Measurements from ENCODE around the gene CCL4L2. TPM values are rescaled to one million over a fixed set of nuclear protein-coding genes. Genes with fewer than 3 reads are reported as not detected.

The CCL4L2 gene
- total and polyA plus RNA-seq, 2 of the 8 experiments (the other 6 are each of a cell fraction or from before 2014, with no cell fraction given), result not detected

DNA sequence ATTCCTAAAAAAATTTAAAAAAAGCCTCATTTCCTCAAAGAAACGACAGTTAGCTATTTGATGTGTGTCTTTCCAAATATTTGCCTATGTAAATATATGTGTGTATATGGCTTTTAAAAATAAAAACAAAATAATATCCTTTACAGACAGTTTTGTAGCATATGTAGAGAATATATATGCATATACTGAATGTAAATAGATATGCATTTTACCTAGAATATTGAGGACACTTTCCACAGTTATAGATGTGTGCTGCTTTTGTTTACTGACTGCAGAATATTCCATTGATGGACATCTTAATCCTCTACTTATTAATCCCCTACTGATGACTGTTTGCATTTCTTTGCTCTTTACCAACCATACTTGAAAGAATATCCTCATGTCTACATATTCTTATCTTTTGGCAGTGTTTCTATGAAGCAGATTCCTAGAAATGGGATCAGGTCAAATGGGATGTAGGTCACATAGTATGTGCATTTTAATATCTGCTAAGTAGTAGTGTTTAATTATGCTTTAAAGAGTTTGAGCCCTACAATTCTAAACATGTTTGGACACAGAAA, 17.6 kb upstream of the CCL4L2 start (continued):
- TF ChIP-seq, protein P1, sequence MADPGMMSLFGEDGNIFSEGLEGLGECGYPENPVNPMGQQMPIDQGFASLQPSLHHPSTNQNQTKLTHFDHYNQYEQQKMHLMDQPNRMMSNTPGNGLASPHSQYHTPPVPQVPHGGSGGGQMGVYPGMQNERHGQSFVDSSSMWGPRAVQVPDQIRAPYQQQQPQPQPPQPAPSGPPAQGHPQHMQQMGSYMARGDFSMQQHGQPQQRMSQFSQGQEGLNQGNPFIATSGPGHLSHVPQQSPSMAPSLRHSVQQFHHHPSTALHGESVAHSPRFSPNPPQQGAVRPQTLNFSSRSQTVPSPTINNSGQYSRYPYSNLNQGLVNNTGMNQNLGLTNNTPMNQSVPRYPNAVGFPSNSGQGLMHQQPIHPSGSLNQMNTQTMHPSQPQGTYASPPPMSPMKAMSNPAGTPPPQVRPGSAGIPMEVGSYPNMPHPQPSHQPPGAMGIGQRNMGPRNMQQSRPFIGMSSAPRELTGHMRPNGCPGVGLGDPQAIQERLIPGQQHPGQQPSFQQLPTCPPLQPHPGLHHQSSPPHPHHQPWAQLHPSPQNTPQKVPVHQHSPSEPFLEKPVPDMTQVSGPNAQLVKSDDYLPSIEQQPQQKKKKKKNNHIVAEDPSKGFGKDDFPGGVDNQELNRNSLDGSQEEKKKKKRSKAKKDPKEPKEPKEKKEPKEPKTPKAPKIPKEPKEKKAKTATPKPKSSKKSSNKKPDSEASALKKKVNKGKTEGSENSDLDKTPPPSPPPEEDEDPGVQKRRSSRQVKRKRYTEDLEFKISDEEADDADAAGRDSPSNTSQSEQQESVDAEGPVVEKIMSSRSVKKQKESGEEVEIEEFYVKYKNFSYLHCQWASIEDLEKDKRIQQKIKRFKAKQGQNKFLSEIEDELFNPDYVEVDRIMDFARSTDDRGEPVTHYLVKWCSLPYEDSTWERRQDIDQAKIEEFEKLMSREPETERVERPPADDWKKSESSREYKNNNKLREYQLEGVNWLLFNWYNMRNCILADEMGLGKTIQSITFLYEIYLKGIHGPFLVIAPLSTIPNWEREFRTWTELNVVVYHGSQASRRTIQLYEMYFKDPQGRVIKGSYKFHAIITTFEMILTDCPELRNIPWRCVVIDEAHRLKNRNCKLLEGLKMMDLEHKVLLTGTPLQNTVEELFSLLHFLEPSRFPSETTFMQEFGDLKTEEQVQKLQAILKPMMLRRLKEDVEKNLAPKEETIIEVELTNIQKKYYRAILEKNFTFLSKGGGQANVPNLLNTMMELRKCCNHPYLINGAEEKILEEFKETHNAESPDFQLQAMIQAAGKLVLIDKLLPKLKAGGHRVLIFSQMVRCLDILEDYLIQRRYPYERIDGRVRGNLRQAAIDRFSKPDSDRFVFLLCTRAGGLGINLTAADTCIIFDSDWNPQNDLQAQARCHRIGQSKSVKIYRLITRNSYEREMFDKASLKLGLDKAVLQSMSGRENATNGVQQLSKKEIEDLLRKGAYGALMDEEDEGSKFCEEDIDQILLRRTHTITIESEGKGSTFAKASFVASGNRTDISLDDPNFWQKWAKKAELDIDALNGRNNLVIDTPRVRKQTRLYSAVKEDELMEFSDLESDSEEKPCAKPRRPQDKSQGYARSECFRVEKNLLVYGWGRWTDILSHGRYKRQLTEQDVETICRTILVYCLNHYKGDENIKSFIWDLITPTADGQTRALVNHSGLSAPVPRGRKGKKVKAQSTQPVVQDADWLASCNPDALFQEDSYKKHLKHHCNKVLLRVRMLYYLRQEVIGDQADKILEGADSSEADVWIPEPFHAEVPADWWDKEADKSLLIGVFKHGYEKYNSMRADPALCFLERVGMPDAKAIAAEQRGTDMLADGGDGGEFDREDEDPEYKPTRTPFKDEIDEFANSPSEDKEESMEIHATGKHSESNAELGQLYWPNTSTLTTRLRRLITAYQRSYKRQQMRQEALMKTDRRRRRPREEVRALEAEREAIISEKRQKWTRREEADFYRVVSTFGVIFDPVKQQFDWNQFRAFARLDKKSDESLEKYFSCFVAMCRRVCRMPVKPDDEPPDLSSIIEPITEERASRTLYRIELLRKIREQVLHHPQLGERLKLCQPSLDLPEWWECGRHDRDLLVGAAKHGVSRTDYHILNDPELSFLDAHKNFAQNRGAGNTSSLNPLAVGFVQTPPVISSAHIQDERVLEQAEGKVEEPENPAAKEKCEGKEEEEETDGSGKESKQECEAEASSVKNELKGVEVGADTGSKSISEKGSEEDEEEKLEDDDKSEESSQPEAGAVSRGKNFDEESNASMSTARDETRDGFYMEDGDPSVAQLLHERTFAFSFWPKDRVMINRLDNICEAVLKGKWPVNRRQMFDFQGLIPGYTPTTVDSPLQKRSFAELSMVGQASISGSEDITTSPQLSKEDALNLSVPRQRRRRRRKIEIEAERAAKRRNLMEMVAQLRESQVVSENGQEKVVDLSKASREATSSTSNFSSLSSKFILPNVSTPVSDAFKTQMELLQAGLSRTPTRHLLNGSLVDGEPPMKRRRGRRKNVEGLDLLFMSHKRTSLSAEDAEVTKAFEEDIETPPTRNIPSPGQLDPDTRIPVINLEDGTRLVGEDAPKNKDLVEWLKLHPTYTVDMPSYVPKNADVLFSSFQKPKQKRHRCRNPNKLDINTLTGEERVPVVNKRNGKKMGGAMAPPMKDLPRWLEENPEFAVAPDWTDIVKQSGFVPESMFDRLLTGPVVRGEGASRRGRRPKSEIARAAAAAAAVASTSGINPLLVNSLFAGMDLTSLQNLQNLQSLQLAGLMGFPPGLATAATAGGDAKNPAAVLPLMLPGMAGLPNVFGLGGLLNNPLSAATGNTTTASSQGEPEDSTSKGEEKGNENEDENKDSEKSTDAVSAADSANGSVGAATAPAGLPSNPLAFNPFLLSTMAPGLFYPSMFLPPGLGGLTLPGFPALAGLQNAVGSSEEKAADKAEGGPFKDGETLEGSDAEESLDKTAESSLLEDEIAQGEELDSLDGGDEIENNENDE (IDR thresholded peaks at IDR 0.05; ENCODE audit: insufficient replicate concordance, low read length), result no peak
- TF ChIP-seq BRCA1 (IDR thresholded peaks at IDR 0.05; ENCODE audit: low read depth, low read length) (no peak), CEBPB (IDR thresholded peaks at IDR 0.05; ENCODE audit: low read depth, low read length) (no peak), NANOG (IDR thresholded peaks at IDR 0.05; ENCODE audit: insufficient read depth, low read depth, low read length, poor library complexity, severe bottlenecking) (no peak)

Data from H1 (cell line).